Choroid plexus epithelial cell (primary cell): ENCODE measurements around the gene NAA11.

ENCODE experiments used
- DNase-seq: peaks from one replicate; pipeline ENCODE4 v3.0.0-alpha.2; 2010; ENCODE audit warnings: low read depth
- H3K4me3 ChIP-seq: 2 replicates; pipeline ENCODE4 v1.5.1; 2011; ENCODE audit warnings: low read depth, mild to moderate bottlenecking, control low read depth, low read length, moderate library complexity
- TF ChIP-seq, protein P1 (sequence below): conservative IDR thresholded peaks from 2 replicates; pipeline ENCODE4 v1.5.1; 2011; ENCODE audit warnings: low read depth, mild to moderate bottlenecking, control low read depth, inconsistent platforms, low read length, moderate library complexity

NAA11 gene

DNA sequence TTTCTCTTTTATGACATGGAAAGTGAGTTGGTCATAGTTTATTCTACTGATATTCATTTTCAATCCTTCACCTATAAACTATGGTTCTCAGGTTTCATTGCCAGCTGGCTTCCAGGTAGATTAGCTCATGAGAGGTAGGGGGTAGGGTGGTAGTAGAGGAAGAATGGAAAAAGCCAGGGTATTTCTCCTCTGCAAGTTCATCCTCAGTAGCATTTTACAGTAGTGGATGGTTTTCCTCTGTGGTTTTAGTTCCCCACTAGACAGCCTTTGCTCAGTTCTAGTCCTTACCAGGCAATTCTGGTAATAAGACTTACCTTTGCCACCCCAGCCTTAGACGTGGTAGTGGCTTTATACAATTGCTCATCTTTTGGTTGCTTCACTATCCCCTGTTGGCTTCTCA, 8.9 kb upstream of the NAA11 start:
- DNase-seq: no peak
- TF ChIP-seq, protein P1, sequence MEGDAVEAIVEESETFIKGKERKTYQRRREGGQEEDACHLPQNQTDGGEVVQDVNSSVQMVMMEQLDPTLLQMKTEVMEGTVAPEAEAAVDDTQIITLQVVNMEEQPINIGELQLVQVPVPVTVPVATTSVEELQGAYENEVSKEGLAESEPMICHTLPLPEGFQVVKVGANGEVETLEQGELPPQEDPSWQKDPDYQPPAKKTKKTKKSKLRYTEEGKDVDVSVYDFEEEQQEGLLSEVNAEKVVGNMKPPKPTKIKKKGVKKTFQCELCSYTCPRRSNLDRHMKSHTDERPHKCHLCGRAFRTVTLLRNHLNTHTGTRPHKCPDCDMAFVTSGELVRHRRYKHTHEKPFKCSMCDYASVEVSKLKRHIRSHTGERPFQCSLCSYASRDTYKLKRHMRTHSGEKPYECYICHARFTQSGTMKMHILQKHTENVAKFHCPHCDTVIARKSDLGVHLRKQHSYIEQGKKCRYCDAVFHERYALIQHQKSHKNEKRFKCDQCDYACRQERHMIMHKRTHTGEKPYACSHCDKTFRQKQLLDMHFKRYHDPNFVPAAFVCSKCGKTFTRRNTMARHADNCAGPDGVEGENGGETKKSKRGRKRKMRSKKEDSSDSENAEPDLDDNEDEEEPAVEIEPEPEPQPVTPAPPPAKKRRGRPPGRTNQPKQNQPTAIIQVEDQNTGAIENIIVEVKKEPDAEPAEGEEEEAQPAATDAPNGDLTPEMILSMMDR: no peak
- H3K4me3 ChIP-seq: no peak overlapping the region

DNA sequence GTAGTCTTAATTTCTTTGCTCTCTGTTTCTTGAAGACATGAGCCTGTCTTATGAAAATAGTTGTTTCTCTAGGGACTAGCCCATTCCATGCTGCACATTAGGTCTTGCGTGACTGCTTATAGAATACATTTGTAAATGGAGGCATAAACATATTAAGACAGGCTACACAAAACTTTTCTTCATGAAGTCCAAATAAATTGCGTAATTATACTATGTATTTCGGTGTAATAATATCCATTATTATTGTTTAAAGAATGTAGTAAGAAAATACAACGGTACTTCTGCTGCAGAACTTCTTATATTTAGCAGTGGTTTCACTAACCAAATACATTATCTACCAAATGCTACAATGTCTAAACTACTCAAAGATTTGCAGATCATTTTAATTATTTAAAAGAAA, 8.5 kb upstream of the NAA11 start:
- TF ChIP-seq, protein P1: no peak
- no peak overlapping the region for H3K4me3 ChIP-seq
- no peak for DNase-seq

DNA sequence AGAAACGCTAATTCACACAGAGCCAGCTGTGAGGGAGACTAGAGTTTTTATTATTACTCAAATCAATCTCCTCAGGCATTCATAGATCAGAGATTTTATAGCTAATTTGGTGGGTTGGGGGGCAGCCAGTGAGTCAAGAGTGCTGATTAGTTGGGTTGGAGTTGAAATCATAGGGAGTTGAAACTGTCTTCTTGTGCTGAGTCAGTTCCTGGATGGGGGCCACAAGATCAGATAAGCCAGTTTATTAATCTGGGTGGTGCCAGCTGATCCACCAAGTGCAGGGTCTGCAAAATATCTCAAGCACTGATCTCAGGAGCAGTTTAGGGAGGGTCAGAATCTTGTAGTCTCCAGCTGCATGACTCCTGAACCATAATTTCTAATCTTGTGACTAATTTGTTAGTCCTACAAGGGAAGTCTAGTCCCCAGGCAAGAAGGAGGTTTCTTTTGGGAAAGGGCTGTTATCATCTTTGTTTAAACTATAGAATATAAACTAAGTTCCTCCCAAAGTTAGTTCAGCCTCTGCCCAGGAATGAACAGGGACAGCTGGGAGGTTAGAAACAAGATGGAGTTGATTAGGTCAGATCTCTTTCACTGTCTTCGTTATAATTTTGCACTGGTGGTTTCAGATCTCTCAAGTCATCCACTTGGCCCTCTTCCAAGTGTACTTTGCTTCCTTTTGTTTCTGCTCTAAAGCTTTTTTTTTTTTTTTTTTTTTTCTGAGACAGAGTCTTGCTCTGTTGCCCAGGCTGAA, 5.4 kb upstream of the NAA11 start:
- TF ChIP-seq, protein P1: no peak
- DNase-seq: peak; percentile 1
- no peak overlapping the region for H3K4me3 ChIP-seq

DNA sequence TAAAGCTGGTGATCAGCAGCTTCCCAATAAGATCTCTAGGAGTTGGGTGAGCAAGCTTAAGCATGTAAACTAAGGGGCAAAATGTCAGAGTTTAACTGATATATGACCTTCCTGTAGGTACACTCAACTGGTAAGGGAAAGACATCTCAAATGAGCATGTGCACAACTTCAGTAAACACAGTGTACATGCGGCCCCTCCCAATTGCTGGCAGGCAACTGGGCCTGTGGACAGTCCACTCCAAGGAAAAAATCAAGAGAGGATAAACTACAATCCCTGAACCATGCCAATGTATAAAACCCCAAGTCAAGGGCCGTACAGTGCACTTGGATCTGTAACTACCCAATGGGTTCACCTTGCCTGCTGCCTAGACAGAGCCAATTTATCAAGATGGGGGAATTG, 4.9 kb upstream of the NAA11 start:
- no peak for DNase-seq
- H3K4me3 ChIP-seq: no peak overlapping the region
- TF ChIP-seq, protein P1: no peak

DNA sequence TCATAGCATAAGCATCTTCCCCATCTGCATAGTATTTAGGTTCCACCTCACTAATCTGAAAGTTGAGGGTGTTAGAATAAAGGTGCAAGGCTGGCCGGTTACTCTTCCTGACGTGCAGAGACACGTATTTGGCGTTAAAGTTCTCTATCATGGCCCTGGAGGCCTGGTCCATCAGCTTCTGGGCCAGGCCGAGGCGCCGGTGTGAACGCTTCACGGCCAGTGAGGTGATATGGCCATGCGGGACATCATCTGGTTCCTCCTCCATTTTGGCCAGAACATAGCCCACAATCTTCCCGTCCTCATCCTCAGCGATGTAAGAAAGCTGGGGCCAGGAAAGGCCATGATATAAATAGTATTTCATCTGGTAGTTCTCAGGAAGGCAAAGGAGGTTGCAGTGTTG, 425 bp downstream of the NAA11 start:
- H3K4me3 ChIP-seq: no peak overlapping the region
- TF ChIP-seq, protein P1: no peak
- no peak for DNase-seq

DNA sequence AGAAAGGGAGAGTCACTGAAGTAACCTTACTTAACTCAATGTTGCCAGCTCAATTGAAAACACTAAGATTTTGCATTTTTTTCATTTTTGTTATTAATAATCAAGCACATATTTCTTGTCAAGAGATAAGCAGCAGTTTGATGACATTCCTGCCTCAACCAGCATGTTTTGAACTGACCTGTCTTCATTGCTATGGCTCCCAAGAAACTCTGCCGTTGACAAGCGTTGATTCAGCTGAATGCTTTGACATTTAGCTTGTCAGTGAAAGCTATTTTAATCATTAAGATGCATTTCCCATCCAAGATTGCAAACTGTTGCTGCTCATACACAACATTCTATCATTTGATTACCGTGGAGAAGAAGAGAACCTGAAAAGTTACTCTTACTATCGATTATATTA, 5.9 kb downstream of the NAA11 start:
- no peak for DNase-seq
- no peak overlapping the region for H3K4me3 ChIP-seq
- TF ChIP-seq, protein P1: no peak

DNA sequence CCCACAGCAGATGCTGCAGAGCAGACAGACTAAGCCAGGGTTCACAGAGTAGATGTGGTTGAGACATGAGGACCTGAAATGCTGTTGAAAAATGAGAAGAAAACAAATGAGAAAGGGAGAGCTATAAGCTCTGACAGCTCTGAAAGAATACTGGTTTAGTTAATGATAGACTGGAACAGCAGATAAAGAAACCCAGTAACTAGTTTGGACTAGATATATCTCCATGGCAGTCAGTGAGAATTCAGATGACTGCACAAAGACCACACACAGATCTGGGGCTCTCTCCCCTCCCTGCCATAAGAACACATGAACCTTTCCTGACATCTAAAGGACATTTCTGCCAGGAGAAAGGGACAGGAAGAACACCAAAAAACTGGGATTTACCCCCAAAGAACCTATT, 8.2 kb downstream of the NAA11 start:
- TF ChIP-seq, protein P1: no peak
- no peak overlapping the region for H3K4me3 ChIP-seq
- DNase-seq: no peak
